Effector memory CD4-positive, alpha-beta T cell (primary cell): Measurements from ENCODE around the gene LILRB2.
A peak's percentile ranks its signal among the peaks of the same experiment; 100 is the strongest.
"Not testable (repeated sequence)": the region's sequence is repeated elsewhere in the genome, so short reads cannot be mapped to it uniquely, and the experiment has no call there.

Source experiments
- DNase-seq, 3 donors: peaks; one replicate each; pipeline ENCODE4 v3.0.0-alpha.2; 2020
- H3K27ac ChIP-seq: 2 replicates; pipeline ENCODE4 v1.7.0; 2013; ENCODE audit warnings: mild to moderate bottlenecking, low read length, moderate library complexity; ENCODE audit not compliant: insufficient read depth, poor library complexity, severe bottlenecking
- H3K27me3 ChIP-seq: replicated peaks from 2 replicates; pipeline ENCODE4 v1.7.0; 2013; ENCODE audit warnings: mild to moderate bottlenecking, low read length; ENCODE audit not compliant: insufficient read depth, control insufficient read depth, poor library complexity, severe bottlenecking
- H3K36me3 ChIP-seq: 2 replicates; pipeline ENCODE4 v1.7.0; 2013; ENCODE audit warnings: mild to moderate bottlenecking, low read length, moderate library complexity; ENCODE audit not compliant: control insufficient read depth, insufficient read depth
- H3K4me1 ChIP-seq: 2 replicates; pipeline ENCODE4 v1.7.0; 2013; ENCODE audit warnings: low read length, mild to moderate bottlenecking; ENCODE audit not compliant: control insufficient read depth, insufficient read depth, poor library complexity, severe bottlenecking
- H3K4me3 ChIP-seq: 2 replicates; pipeline ENCODE4 v1.7.0; 2013; ENCODE audit warnings: low read length, low read depth, mild to moderate bottlenecking; ENCODE audit not compliant: insufficient read depth, poor library complexity, severe bottlenecking
- H3K9me3 ChIP-seq: 2 replicates; pipeline ENCODE4 v1.7.0; 2013; ENCODE audit warnings: mild to moderate bottlenecking, low read length, moderate library complexity; ENCODE audit not compliant: control insufficient read depth

LILRB2 gene

DNA sequence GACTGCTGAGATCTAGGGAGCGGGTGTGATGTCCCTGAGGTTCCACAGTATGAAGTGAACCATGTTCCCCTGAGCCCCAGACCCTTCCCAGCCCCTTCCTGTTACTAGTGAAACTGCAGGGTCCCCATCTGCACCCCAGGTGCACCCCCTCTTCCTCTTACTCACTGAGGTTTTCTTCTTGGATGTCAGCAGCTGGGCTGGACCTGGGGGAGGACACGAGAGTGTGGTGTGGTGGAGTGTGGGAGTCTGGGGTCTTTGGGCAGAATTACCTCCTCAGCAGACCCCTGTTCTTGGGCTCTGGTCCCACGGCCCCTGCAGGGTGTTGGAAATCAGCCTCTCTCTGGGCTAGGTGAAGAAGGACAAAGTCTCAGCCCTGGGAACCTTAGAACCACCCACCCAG is 35.0 kb downstream of the LILRB2 start:
- no peak overlapping the region for H3K4me3 ChIP-seq

DNA sequence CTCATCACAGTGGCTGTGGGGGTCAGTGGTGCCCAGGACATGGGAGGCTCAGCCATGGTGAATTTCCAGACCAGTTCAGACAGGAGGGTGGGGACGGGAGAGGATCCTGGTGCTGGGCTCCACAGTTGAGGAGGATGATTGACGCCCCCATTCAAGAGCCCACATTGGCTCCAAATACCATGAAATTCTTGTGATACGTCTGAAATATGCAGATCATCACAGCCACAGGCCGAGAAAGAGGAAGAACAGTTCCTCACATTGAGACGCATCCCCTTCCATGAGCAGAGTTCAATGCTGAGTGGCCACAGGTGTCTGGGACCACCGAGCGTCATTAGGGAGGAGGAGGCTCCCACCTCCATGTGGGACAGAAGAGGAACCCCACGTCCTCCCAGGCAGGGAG is 37.1 kb downstream of the LILRB2 start:
- not testable (repeated sequence) for H3K27me3 ChIP-seq, H3K9me3 ChIP-seq, H3K27ac ChIP-seq, DNase-seq, H3K4me3 ChIP-seq, H3K36me3 ChIP-seq
- H3K4me1 ChIP-seq: peaks cover 11% of the 10 kb centered on the region

More for the DNA sequence above, 35.0 kb downstream of the LILRB2 start:
- Histone ChIP-seq H3K36me3 (no peaks in the 10 kb centered on the region), H3K4me1 (peaks cover 11% of the 10 kb centered on the region), H3K27me3 (no peaks in the 10 kb centered on the region), H3K9me3 (no peaks in the 10 kb centered on the region), H3K27ac (no peak overlapping the region)
- no peak for DNase-seq

DNA sequence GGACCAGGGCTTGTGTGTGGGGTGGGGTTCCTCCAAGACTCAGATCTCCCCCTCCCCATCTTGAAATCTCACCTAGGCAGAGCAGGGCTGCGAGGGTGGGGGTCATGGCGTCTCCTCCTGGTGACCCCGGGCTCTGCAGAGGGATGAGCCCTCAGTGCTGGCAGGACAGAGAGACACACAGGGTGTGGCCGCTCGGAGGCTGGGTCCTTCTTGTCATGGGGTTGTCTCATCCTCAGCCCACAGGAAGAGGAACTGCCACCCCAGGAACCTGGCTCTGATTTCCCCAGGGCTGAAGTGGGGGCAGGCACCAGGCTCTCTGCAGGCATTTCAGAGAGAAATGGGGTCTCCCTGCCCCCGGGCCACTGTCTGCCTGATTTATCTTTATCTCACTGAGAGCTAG is 38.3 kb downstream of the LILRB2 start, which contains the start of gene LILRA6:
TSS of gene LILRA6 (minus strand) at position 145 of the 400 bp plus-strand sequence.
- H3K9me3 ChIP-seq, H3K4me1 ChIP-seq, H3K36me3 ChIP-seq, H3K4me3 ChIP-seq, H3K27ac ChIP-seq, DNase-seq, H3K27me3 ChIP-seq: not testable (repeated sequence)

DNA sequence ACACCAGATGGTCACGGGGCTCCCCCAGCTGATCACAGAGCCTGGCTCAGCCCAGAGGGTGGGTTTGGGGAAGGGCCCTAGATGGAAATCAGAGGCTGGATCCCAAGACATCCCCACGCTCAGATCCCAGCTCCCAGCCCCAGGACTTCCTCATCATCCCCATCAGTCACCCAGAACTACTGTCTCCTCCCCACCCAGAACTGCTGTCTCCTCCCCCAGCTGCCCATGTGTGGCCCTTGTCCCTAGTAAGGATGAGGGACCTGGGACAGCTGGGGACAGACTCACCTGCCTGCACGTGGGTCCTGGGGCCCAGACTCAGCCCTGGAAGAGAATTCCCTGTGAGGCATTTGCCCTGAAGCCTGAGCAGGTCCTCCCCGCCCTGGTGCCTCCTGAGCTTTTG is 38.7 kb downstream of the LILRB2 start:
- H3K9me3 ChIP-seq, H3K36me3 ChIP-seq, H3K4me3 ChIP-seq, DNase-seq, H3K27ac ChIP-seq, H3K4me1 ChIP-seq, H3K27me3 ChIP-seq: not testable (repeated sequence)

DNA sequence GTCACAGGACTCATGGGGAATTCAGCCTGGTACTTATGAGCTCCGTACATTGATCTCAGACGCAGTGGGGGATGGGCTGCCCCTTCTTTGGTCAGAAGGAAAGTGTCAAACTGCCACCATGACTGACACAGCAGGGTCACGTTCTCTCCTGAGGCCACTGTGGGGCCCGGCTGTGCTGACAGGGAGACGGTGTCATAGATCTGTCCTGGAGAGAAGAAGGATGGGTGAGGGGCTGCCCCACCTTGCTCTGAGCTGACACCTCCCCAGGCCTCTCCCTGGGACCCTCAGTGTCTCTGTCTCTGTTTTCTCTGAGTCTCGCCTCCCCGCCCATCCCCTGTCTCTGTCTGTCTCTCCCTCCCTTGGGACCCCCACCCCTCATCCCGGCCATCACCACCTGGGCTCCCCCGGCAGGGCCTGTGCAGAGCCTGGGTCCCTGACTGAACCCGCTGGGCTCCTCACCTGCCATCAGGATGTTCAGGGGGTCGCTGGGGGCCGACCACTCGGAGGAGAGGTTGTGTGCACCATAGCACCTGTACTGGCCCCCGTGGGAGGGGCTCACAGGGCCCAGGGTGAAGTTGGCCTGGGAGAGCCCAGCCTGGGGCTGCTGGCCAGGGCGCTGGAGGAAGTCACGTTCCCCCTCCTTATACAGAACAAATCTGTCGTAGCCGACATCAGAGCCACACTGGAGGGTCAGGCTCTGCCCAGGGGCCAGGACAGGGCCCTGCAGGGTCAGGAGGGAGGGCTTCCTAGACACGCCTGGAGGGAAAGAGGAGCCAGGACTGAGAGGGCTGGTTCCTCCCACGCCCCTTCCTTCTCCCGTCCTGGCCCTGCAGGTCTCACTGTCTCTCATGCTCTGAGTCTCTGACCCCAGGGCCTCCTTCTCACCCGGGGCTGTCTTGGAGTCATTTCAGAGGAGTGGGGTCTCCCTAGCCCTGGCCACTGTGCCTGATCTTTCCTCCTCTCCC is 40.3 kb downstream of the LILRB2 start:
- H3K4me3 ChIP-seq, H3K36me3 ChIP-seq, H3K4me1 ChIP-seq, H3K27ac ChIP-seq, H3K9me3 ChIP-seq, DNase-seq, H3K27me3 ChIP-seq: not testable (repeated sequence)

DNA sequence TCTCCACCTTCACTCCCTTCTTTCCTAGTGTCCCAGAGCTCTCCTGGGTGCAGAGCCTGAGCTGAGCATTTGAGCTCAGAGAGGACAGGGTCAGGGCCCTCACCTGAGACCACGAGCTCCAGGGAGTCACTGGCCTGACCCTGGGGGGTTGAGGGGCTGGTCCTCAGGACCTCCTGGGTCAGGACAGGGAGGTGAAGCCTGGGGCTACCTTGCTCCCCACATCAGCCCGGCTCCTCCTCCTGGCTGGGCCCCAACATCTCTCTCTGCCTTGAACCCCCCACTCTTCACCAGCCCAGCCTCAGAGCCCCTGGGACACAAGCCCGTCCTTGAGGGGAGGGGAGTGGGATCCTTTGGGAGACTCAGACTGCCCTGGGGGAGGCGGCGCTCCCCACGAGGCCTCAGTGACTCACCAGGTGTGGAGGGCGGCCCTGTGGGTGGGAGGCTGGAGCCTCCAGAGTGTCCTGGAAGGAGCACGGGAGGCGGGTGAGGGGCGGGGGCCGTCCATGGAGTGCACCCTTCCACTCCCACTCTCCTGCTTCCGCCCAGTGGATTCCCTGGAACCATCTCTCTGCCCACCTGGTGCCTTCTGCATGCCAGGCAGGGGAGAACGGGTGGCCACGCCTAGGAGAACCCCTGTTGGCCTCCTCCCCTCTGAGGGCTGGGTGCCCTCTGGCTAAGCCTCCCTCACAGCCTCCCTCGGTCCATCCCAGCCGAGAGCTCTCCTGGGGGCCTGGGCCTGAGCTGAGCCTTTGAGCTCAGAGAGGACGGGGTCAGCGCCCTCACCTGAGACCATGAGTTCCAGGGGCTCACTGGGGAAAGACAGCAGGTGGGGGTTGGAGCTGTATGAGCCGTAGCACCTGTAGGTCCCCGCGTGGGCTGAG is 41.2 kb downstream of the LILRB2 start:
- not testable (repeated sequence) for H3K36me3 ChIP-seq, H3K4me1 ChIP-seq, H3K4me3 ChIP-seq, H3K27ac ChIP-seq, H3K27me3 ChIP-seq, DNase-seq, H3K9me3 ChIP-seq

DNA sequence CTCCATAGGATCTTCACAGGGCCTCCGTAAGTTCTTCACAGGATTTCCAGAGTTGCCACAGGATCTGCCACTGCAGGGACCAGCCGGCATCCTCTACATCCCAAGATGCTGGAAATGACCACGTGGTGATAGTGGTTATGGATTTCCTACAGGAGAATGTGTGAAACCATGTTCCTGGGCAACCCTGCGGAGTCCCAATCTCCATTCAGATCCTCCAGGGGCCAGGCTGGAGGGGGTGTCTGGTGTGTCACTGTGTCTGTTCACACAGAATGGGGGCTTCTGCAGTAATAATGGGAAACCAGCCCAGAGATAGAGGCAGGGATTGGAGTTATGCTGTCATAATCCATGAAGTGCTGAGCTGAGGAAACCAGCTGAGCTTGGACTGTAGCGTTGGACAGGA is 47.0 kb downstream of the LILRB2 start:
- Histone ChIP-seq H3K4me1 (no peaks in the 10 kb centered on the region), H3K4me3 (no peak overlapping the region), H3K9me3 (no peaks in the 10 kb centered on the region), H3K36me3 (no peaks in the 10 kb centered on the region), H3K27ac (no peak overlapping the region), H3K27me3 (no peaks in the 10 kb centered on the region)
- DNase-seq: no peak

DNA sequence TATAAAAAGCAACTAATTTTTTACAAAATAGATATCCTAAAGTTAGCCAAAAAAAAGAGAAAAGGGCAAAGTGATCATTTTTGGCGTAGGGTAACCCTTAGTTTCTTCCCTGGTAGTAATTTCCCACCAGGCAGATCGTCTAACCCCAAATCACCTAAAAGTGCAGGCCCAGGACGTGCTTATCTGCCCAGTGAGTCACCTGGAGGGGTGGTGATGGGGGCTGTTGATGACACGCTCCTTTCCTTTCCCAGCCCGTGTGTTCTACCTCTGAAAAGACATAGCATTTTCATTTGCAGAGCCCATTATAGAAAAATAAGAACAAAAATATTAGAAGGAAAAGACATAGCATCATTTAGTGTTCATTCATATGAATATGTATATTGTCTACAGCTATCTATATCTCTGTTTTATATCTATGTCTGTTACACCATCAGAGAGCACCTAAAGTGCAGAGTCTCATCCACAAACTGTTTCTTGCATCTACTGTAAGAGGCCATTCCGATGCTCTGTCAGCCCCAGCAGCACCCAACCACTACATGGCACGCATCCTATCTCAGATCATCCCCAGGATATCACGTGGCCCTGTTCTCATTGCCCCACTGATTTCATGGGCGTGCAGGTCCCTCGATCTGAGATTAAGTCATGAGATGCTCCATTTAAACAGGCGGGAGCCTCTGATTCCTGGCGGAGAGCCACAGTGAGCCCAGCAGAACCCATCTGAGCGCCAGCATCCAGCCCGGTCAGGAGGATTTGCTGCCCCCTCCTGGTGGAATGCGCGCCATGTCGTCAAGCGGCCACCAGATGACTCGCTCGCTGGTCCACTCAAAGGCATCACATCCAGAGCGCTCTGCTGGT is 49.6 kb downstream of the LILRB2 start:
- DNase-seq: peak; percentile 64 to 77 (median 73)
- H3K27ac ChIP-seq: no peak overlapping the region

DNA sequence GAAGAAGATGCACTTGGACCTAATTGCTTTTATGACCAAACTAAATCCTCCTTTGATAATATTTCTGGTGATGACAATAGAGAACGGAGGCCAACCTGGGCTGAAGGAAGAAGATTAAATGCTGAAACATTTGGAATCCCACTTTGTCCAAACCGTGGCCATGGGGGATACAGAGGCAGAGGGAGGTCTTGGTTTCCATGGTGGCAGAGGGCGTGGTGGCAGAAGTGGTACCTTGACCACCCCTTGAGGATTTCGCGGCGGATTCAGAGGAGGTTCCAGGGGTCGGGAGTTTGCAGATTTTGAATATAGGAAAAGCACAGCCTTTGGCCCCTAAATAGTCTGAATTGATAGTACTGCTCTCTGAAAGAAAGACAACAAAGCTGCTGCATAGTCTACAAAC is 50.9 kb downstream of the LILRB2 start:
- Histone ChIP-seq H3K36me3 (no peaks in the 10 kb centered on the region), H3K27ac (no peak overlapping the region), H3K4me1 (no peaks in the 10 kb centered on the region), H3K9me3 (no peaks in the 10 kb centered on the region), H3K27me3 (no peaks in the 10 kb centered on the region), H3K4me3 (no peak overlapping the region)
- DNase-seq: no peak

More for the DNA sequence above, 49.6 kb downstream of the LILRB2 start:
- no peaks in the 10 kb centered on the region for H3K4me1 ChIP-seq
- no peaks in the 10 kb centered on the region for H3K27me3 ChIP-seq
- no peaks in the 10 kb centered on the region for H3K36me3 ChIP-seq
- H3K9me3 ChIP-seq: no peaks in the 10 kb centered on the region
- no peak overlapping the region for H3K4me3 ChIP-seq
